ENCODE results near the gene FAAP20. TPM values are rescaled to one million over a fixed set of nuclear protein-coding genes. Genes with fewer than 3 reads are reported as not detected.

The FAAP20 gene
- total RNA-seq, 2 experiments from 2014 or later: 61.3 to 66.2 TPM

DNA sequence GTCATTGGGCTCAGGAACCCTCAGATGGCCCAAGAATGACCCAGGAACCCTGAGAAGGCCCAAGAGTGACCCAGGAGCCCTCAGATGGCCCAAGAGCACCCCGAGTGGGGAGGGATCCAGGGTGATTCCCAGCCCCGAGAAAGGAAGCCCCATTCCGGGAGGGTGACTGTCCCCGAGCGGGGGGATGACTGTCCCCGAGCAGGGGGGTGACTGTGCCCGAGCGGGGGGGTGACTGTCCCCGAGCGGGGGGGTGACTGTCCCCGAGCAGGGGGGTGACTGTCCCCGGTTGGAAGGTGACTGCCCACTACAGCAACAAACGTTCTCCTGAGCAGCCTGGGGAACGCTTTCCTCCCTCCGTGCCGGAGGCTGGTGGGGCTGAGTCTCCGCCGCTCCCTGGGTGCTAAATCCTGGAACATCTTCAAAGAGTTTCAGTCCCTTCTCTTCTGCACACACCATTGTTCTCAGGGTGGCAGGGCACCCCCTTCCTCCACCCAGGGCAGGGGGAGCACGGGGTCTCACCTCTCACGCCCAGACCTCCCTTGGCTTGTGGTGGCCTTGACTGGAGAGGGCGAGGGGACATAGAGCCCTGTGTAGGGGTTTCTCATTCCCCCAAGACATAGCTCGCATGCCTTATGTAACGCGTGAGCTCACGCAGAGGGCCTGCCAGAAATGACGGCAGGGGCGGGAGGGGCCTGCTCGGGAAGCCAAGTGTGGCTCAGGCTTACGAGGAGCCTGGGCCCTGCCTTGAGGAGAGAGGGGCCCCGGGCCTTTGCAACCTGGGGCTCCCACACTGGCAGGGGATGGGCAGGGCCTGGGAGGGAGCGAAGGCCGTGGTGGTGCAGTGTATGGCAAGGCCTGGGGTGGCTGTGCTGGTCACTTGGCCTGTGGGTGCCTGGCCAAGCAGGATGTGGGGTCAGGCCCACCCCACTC, 19.3 kb upstream of the FAAP20 start:
- CTCF ChIA-PET: no interaction called here
- no peaks in the 10 kb centered on the region for H3K36me3 Mint-ChIP-seq (ENCODE audit: low read depth)

DNA sequence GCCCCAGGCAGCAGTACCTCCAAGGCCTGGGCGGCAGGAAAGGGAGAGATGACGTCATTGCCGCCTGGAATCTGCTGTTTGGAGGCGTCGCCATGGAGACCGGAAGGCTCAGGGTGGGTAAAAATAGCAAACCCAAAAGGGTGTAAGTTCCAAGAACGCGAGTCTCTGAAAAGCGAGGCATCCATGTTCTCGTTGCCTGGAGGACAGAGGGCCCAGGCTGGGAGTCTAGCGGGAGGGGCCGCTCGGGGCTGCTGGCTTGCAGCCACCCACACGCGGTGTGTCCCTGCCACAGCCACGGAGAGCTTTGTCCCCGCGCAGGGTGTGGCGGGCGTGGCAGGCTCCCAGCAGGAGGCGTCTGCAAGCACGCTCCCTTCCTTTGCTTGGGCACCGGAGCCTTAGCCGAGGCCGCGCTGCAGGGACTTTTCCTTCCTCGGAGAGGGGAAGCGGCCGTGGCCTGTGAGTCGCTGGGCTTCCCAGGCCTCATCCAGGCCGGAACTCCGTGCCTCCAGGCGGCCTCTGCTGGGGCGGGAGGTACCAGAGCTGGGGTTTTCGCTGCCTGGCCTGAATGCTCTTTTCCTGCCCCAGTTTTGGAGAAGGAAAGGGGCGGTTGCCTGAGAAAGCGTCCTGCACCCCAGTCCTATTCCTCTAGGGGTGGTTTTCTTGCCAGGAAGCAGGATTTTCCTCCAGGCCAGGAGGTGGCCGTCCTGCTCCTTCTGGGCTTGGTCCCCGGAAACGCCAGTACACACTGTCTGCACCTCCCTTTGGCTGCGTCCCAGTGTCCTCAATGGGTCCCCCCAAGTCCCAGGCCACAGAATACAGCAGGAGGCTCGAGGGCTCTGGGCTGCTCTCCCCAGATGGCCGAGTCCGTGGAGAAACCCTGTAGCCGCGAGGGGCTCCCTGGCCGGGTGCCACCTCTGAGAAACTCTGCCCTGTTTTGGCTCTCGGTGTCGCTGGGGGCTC, 18.2 kb upstream of the FAAP20 start:
- POLR2A ChIA-PET: interaction anchor here (1.0 kb wide), 1 partner anchor 14 kb away, joined by 3 read pairs; no protein-coding TSS in a partner anchor
- Mint-ChIP-seq H3K27me3 (peaks cover 1% of the 10 kb centered on the region), H3K4me3 (no peak overlapping the region), H3K27ac (peak overlapping the region; percentile 54), H3K9me3 (no peaks in the 10 kb centered on the region), H3K4me1 (peaks cover 6% of the 10 kb centered on the region), H3K36me3 (ENCODE audit: low read depth) (no peaks in the 10 kb centered on the region)
- CTCF ChIA-PET: interaction anchor here (1.3 to 1.6 kb wide), 2 partner anchors 15 to 17 kb away, joined by 4 to 6 read pairs; no protein-coding TSS in a partner anchor
- peak; percentile 72 for DNase-seq

More for the DNA sequence above, 19.3 kb upstream of the FAAP20 start:
- Mint-ChIP-seq H3K4me3 (no peak overlapping the region), H3K27ac (peak overlapping the region; percentile 36), H3K9me3 (peaks cover 4% of the 10 kb centered on the region), H3K27me3 (peaks cover 7% of the 10 kb centered on the region), H3K4me1 (peaks cover 6% of the 10 kb centered on the region)
- POLR2A ChIA-PET: no interaction called here
- no peak for DNase-seq

DNA sequence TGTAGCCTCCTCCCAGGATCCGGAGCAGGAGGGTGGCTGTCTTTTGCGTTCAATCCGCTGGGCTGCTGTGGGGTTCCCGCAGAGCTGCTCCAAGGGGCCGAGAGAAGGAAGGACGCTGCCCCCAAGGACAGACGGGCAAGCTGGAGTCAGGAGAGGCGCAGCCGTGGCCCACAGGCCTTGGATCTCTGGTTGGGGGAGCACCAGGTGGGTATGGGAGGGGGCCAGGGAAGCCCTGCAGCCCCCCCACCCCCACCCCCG, 17.6 kb upstream of the FAAP20 start:
- Mint-ChIP-seq H3K4me1 (peaks cover 6% of the 10 kb centered on the region), H3K9me3 (no peaks in the 10 kb centered on the region), H3K27ac (no peak overlapping the region), H3K4me3 (no peak overlapping the region), H3K27me3 (no peaks in the 10 kb centered on the region), H3K36me3 (ENCODE audit: low read depth) (no peaks in the 10 kb centered on the region)
- no peak for DNase-seq
- POLR2A ChIA-PET: interaction anchor here (1.0 kb wide), 1 partner anchor 13 kb away, joined by 3 read pairs; no protein-coding TSS in a partner anchor
- CTCF ChIA-PET: interaction anchor here (0.6 to 1.6 kb wide), 3 partner anchors 15 to 1475 kb away, joined by 3 to 6 read pairs (median 4); no protein-coding TSS in a partner anchor

DNA sequence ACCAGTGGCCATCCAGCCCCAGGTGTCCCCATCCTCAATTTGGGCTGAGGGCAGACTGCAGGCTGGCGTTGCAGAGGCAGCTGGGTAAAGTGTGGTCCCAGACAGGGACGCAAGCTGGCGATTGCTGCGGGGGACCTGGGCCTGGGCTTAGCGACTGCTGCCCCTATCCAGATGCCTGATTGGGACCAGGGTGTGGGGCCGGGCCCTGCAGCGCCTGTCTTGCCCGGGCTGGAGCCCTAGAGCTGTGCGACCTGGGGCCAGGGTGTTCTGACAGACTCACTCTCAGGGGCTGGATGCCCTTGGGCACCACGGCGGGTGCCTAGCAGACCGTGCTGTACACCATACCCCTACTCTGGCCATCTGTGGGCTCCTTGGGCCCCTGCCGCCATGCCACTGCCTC, 16.2 kb upstream of the FAAP20 start:
- H3K36me3 Mint-ChIP-seq (ENCODE audit: low read depth): no peaks in the 10 kb centered on the region
- H3K9me3 Mint-ChIP-seq: no peaks in the 10 kb centered on the region
- H3K27ac Mint-ChIP-seq: no peak overlapping the region
- H3K4me3 Mint-ChIP-seq: no peak overlapping the region
- ChIA-PET POLR2A (no interaction called here), CTCF (no interaction called here)
- peaks cover 8% of the 10 kb centered on the region for H3K4me1 Mint-ChIP-seq
- DNase-seq: no peak
- no peaks in the 10 kb centered on the region for H3K27me3 Mint-ChIP-seq

DNA sequence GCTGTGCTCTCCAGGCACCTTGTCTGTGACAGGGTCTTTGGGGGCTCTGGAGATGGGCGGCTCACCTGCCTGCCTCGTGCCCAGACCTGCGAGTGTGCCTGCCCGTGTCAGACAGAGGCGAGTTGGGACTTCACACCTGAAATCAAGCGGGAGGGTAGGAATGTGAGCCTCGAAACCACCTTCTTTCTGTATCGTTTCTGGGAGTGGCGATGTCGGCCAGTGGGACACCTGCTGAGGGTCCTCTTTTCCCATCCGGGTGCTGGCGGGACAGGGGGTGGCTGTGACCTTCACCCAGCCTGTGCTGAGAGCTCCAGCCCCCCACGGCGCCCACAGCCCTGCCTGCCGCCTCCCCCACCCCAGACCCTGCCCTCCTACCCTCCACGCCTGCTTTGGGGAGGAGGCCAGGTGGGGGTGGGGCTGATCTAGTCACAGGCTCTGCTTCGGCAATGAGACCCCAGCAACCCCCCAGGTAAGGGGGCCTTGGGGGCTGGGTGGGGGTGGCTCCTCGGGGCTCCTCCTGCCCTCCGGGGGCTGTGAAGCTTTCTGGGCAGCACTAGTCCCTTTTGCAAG, 15.6 kb upstream of the FAAP20 start:
- POLR2A ChIA-PET: no interaction called here
- no peak overlapping the region for H3K27ac Mint-ChIP-seq
- no peaks in the 10 kb centered on the region for H3K27me3 Mint-ChIP-seq
- no peaks in the 10 kb centered on the region for H3K9me3 Mint-ChIP-seq
- CTCF ChIA-PET: interaction anchor here (0.7 to 1.4 kb wide), 2 partner anchors 15 to 104 kb away, joined by 3 to 5 read pairs; partner anchors contain the start of gene FAAP20
- peaks cover 8% of the 10 kb centered on the region for H3K4me1 Mint-ChIP-seq
- no peak overlapping the region for H3K4me3 Mint-ChIP-seq
- H3K36me3 Mint-ChIP-seq (ENCODE audit: low read depth): no peaks in the 10 kb centered on the region
- no peak for DNase-seq

DNA sequence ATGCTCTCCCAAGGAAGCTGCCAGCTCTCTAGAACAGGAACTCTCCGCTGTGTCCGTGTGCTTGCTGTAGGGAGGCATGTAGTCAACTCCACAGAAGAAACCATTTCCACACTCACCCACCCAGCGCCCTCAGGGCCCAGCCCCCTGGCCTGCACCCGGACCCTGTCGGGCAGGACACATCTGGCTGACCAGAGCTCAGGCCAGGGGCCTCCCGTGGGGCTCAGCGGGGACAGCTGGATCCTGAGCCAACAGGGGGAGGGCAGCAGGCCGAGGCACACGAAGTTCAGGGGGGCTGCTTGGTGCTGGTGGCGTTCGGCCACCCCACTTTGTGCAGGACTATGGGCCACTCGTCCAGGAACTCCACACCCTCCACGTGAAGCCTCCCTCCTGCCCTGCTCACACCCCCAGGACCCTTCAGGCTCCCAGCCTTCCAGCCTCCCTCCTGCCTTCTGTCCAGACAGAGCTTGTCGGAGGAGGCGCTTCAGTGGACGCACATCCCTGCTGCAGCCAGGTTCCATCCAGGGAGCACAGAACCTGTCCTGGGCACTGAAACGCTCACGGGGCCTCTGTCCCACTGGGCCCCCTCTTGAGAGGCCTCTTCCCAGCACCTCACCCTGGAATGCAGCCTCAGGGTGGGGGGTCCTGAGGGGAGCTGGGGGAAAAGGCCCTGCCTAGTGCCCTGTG, 15.0 kb upstream of the FAAP20 start:
- H3K27me3 Mint-ChIP-seq: no peaks in the 10 kb centered on the region
- H3K36me3 Mint-ChIP-seq (ENCODE audit: low read depth): no peaks in the 10 kb centered on the region
- H3K27ac Mint-ChIP-seq: no peak overlapping the region
- no peak overlapping the region for H3K4me3 Mint-ChIP-seq
- ChIA-PET POLR2A (no interaction called here), CTCF (interaction anchor here (0.7 to 1.4 kb wide), 2 partner anchors 15 to 104 kb away, joined by 3 to 5 read pairs; partner anchors contain the start of gene FAAP20)
- no peak for DNase-seq
- H3K4me1 Mint-ChIP-seq: peaks cover 8% of the 10 kb centered on the region
- H3K9me3 Mint-ChIP-seq: no peaks in the 10 kb centered on the region

DNA sequence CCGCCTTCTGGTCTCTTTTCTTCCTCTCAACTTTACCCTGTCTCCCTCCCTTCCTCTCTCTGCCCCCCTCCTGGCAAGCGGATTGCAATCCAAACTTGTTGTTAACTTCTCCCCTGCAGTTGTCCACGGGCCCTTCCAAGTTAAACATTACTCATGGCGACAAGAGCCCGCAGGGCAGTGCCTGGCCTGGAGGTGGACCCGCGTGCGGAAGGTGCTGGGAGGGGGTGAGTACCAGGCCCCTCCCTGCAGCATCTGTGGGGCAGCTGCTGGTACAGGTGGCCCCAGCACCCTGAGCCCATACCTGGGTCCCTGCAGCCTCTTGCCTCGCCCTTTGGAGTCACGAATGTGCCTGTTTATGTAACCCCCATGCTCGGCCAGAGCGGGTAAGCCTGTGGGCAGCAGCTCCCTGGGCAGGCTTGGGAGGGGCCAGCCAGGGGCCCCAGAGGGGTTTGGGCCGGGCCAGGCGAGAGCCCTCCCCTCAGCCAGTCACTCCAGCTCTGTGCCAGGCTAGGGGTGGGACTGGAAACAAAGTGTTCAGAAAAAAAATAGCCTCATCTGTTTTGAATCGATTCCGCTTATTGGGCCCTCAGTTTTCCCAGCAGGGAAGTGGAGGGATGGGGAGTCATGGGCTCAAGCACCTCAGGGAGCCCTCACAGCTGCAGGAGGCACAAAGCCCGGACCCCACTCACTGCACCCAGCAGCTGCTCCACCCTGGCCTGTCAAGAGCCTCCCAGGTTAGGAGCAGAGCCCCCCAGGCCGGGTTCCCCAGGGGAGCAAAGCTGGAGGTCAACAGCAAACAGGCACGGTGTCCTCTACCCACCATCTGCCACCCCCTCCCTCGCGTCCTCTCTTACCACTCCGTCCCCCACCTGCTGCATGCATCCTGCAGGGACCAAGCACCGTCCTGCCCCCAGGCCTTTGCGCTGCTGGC, 14.0 kb upstream of the FAAP20 start:
- ChIA-PET POLR2A (no interaction called here), CTCF (interaction anchor here (0.9 to 1.4 kb wide), 3 partner anchors 11 to 16 kb away, joined by 3 to 5 read pairs (median 3); partner anchors contain the start of gene FAAP20)
- H3K4me1 Mint-ChIP-seq: peaks cover 8% of the 10 kb centered on the region
- no peak overlapping the region for H3K27ac Mint-ChIP-seq
- no peaks in the 10 kb centered on the region for H3K36me3 Mint-ChIP-seq (ENCODE audit: low read depth)
- no peaks in the 10 kb centered on the region for H3K9me3 Mint-ChIP-seq
- H3K4me3 Mint-ChIP-seq: no peak overlapping the region
- DNase-seq: no peak
- no peaks in the 10 kb centered on the region for H3K27me3 Mint-ChIP-seq

DNA sequence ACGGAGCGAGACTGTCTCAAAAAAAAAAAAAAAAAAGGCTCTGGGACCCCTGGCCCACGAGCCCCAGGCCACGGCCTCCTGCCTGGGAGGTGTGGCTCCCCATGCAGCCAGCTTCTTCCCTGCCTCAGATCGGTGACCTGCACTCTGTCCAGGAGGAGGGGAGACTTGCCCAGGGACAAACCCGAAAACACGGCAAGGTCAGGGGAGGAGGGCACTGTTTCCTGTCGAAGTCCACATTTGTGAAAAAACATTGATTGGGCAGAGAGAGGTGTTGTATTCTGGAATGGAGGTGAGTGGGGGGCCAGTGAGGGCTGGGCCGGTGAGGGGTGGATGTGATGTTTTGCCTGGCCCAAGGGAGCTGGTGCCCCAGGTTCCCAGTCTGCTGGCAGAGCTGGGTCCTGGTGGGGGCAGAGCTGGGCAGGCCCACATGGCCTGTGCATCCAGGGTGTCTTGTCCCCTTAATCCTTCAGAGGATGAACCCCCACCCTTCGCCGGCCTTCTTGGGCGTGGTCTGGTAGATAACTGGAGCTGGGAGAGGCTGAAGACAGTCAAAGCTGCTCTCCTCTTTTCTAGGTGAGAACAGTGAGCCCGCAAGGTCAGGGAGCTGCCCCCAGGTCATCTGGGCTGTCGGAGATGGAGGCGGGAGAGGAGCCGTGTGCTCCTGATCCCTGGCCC, 12.4 kb upstream of the FAAP20 start:
- ChIA-PET POLR2A (no interaction called here), CTCF (interaction anchor here (0.7 to 4.3 kb wide), 5 partner anchors 12 to 174 kb away, joined by 3 to 31 read pairs (median 3); partner anchors contain the start of gene FAAP20)

DNA sequence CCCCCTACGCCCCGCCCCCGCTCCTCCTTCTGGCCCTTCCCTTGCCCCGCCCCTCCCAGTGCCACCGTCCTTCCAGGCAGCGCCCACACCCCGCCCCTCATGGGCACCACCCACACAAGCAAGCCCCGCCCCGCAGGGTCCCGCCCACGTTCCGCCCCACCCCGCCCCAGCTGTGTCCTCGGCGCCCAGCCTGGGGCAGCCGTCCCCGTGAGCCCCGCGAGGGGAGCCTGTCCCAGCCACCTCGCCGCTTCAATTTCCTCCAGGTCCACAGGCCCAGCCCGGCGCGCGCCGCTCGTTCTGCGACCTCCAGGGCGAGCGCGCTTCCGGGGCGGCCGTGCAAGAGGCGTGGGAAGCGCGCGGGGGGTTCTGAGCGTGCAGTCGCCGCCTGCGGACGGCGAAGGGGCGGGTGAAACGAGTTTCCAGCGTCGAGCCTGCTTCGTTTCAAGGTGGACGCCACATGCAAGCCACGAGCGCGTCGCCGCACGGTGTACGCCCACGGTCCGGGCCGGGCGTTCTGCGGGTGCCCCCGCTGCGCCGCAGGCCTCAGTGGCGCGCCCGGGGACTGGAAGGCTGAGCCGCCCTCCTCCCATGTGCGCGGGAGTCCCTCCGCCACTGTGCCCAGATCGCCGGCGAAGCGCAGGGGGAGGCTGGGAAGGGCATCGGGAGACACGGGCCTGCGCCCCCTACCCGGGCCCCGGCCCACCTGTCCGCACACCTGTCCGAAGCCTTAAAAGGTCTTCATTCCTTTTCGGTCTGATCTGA, 10.8 kb upstream of the FAAP20 start:
- Mint-ChIP-seq H3K27ac (no peak overlapping the region), H3K27me3 (no peaks in the 10 kb centered on the region), H3K9me3 (no peaks in the 10 kb centered on the region), H3K4me3 (peak overlapping the region; percentile 58), H3K36me3 (ENCODE audit: low read depth) (no peaks in the 10 kb centered on the region), H3K4me1 (peaks cover 5% of the 10 kb centered on the region)
- CTCF ChIA-PET: interaction anchor here (0.6 to 4.3 kb wide), 5 partner anchors 10 to 842 kb away, joined by 3 to 31 read pairs (median 3); partner anchors contain the start of gene FAAP20
- POLR2A ChIA-PET: no interaction called here
- peak; percentile 94 for DNase-seq

More for the DNA sequence above, 12.4 kb upstream of the FAAP20 start:
- Mint-ChIP-seq H3K4me3 (no peak overlapping the region), H3K27me3 (no peaks in the 10 kb centered on the region), H3K4me1 (peaks cover 3% of the 10 kb centered on the region), H3K9me3 (no peaks in the 10 kb centered on the region), H3K36me3 (ENCODE audit: low read depth) (no peaks in the 10 kb centered on the region), H3K27ac (no peak overlapping the region)
- DNase-seq: no peak

DNA sequence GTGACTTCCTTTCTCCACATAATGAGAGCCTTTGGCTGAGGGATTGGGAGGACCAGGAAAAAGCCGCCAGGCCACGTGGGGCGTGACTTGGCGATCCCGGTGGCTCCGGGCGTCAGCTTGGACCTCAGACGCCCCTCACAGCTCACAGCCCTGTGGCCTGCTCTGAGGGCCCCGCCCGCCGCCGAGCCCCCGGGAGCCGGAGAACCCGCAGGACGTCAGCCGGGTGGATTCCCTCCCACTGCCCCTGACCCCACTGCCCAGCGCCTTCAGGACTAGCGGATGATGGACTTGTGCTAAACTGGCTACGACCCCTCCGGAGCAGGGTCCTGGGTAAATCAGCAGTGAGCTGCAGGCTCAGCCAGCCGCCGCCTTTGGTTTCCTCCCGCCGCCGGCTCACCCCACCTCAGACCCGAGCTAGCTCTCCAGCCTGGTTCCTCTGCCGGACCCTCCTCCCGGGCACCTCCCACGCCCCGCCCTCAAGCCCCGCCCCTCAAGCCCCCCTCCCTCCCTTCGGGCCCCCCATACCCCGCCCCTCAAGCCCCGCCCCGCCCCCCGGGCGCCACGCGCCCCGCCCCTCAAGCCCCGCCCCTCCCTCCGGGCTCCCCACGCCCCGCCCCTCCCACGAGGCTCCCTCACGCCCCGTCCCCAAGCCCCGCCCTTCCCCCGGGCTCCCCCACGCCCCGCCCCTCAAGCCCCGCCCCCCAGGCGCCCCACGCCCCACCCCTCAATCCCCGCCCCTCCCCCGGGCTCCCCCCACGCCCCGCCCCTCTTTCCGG, 10.0 kb upstream of the FAAP20 start:
- ChIA-PET POLR2A (no interaction called here), CTCF (interaction anchor here (0.6 to 4.3 kb wide), 5 partner anchors 9 to 841 kb away, joined by 3 to 31 read pairs (median 4); partner anchors contain the start of gene FAAP20)
- no peaks in the 10 kb centered on the region for H3K27me3 Mint-ChIP-seq
- peaks cover 11% of the 10 kb centered on the region for H3K4me1 Mint-ChIP-seq
- H3K36me3 Mint-ChIP-seq (ENCODE audit: low read depth): no peaks in the 10 kb centered on the region
- H3K4me3 Mint-ChIP-seq: no peak overlapping the region
- DNase-seq: no peak
- H3K9me3 Mint-ChIP-seq: no peaks in the 10 kb centered on the region
- H3K27ac Mint-ChIP-seq: no peak overlapping the region
